ENCODE data around the gene ABCA2.
A peak's percentile ranks its signal among the peaks of the same experiment; 100 is the strongest.
"Not testable (repeated sequence)": the region's sequence is repeated elsewhere in the genome, so short reads cannot be mapped to it uniquely, and the experiment has no call there.

ABCA2 gene

DNA sequence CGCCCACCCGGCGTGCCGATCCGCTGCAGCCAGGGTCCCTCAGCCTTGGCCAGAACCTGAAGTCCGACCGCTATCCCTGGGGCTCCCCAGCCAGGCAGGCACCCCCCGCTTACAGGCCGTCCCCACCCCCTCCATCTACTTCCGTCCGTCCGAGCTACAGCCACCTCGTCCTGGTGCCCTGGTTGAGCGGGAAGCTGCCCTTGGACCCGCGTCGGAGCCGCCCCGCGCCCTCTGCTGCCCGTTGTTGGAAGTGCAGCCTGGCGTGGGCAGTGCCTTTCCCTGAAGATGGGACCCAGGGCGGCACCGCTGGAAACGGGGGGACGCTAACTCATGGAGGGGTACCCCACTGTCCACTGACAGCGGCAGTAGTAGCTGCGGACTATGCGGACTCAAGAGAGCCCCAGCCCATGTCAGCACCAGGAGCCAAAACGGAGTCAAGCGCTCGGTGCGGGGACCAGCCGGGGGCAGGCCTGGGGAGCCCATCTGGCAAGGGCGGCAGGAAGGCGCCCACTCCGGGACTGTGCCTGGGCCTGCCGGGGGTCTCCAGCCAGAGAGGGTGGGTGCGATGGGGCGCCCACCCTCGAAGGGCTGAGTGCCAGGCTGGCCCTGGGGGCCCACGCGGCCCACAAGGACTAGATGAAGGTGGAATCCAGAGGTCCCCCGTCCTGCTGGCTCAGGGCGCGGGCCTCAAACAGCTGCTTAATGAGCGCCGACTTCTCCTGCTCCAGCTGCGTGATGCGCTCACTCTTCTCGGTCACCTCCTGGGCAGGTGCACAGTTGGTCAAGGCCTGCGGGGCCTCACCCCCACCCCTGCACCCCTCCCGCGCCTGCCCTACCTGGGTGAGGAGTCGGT, 36.2 kb upstream of the ABCA2 start:
- DNase-seq: peak; percentile 71 to 87 (median 82)

- DNase-seq: no peak
These were observed 35.4 kb upstream of the ABCA2 start for GRCh38 chr9:137063311-137064026.

GRCh38 chr9:137062798-137063197, 34.8 kb upstream of the ABCA2 start:
- not testable (repeated sequence) for DNase-seq

GRCh38 chr9:137062384-137062783, 34.3 kb upstream of the ABCA2 start:
- no peak for DNase-seq

- no peak for DNase-seq
These were observed 30.6 kb upstream of the ABCA2 start for GRCh38 chr9:137058521-137059234.

- DNase-seq: no peak
These were observed 29.5 kb upstream of the ABCA2 start for GRCh38 chr9:137057545-137057944.

DNA sequence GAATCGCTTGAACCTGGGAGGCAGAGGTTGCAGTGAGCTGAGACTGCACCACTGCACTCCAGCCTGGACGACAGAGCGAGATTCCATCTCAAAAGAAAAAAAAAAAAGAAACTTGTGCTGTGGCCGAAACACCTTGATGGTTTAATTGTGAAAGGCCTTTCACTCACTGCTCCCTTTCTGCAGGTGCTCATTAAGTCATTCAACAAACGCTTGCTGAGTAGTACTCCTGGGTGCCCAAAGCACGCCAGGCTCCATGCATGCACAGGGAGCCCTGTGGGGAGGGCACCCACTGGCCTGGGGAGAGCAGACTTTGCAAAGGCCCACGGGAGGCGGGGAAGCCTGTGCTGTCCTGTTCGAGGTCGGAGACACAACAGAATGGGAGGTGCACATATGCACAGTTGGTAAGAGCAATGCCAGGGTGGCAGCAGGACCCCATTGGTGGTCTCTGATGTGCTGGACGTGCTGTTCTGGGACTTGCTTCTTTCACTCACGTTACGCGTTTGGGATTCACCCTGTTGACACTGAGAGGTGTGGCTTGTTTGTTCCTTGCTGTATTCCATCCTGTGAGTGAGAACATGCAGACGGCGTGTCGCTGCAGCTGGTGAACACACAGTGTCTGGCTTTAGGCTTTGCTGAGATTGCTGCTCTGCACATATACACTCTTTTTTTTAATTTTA, 28.8 kb upstream of the ABCA2 start:
- no peak for DNase-seq

DNA sequence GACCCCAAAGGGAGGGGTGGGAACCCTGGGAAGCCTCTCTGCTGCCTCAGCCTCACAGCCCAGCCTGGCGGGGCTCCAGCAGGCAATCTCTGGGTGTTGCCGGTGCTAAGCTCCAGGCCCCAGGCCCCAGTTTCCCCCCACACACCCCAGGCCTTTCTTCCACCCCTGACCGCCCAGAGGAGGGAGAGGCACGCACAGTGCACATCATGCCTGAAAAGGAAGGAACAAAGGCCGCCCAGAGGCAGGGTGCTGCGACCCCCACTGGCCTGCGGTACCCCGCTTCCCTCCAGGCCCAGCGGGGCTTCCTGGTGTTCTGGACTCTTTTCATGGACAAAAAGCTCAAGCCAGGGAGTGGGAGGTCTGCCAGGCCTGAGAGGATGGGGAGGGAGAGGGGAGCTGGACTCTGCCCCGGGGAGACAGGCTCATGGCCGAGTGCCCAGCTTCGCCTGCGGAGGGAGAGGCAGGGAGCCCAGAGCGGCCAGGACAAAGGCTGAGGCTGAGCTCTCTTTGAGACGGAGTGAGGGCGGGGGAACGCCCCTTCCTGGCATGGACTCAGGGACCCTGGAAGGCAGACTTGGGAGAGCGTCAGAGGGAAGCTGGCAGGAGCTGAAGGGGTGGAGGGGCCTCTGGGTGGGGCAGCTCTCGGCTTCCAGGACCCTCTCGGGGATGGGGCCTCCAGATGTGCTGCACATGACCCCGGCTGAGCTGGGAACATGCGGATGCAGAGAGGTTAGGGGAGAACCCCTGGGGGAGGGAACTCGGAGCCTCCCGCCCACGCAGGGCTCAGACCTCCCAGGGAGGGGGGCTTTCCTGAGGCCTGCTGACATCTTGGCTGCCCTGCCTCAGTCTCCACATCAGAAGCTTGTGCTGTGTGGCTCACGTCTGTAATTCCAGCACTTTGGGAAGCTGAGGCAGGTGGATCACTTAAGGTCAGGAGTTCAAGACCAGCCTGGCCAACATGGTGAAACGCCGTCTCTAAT, 27.6 kb upstream of the ABCA2 start:
- DNase-seq: no peak

DNA sequence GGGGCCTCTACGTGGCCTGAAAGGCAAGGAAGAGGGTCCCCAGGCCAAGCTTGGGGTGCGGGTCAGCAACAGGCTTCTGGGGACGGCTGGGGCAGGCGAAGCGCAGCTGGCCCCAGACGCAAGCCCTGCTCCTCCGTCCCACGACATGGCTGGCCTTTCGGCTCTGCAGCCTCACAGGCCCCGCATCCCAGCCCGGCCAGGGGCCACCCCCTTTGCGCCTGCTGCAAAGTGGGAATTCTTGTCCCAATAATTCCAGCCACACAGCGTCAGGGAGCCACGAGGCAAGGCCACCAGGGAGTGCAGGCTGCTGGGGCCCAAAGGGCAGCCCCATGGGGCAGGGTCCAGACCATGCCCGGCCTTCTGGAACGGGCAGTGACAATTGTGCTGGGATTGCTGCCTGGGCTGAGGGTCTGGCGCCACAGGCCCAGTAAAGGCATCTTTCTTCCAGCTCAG, 26.9 kb upstream of the ABCA2 start:
- no peak for DNase-seq

- DNase-seq: no peak
These were observed 26.2 kb upstream of the ABCA2 start, which contains the start of gene ENTPD2 for GRCh38 chr9:137053944-137054931. TSS of gene ENTPD2 (minus strand) at chr9:137054061. CDS start at chr9:137053997, 64 bp downstream.

DNA sequence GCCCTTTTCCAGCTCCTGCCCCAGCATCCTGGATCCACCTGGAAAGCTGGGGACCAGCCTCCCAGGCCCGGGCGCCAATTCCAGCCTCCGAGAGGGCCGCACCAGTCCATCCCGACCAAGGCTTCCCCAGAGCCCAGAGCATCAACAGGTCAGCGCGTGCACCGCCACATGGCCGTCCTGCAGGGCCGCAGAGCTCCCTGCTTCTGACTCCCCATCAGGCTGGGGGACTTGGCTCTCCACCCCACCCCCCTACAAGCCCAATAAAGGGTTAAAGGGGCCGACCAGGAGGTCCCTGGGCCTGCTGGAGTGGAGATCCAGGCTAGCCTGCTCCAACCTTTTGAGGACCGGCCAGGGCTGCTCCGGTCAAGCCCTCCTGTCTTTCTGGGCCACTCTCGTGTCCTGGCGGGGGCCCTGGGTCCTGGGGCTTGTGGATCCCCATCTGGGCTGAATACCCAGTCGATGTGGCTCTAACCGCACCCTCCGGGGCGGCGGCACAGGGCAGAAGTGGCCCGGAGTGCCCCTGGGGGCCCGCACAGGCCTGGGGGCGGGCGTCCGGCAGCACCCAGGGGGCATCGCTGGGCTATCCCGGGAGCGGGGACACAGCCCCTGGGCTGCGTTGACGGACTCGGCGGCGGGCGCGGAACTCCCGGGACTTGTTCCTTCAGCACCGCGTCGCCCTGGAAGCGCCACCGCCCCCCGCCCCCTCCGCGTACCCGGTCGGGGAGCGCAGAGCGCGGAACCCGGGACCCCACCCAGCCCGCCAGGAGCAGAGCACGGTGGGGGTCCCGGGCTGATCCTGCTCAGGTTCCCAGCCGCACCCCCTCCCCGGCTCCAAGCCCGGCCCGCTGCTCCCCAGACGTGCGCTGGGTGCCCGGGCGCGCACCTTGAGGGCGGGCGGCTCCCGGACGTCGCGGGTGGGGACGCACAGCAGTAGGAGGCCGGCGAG, 25.2 kb upstream of the ABCA2 start:
- DNase-seq: no peak

- no peak for DNase-seq
These were observed 24.3 kb upstream of the ABCA2 start for GRCh38 chr9:137052293-137052692.

GRCh38 chr9:137051145-137051724, 23.2 kb upstream of the ABCA2 start:
- DNase-seq: no peak

GRCh38 chr9:137050570-137050969, 22.5 kb upstream of the ABCA2 start:
- DNase-seq: no peak

GRCh38 chr9:137049544-137050449, 21.8 kb upstream of the ABCA2 start:
- DNase-seq: peak; percentile 57 to 81 (median 67)

GRCh38 chr9:137048655-137049543, 20.9 kb upstream of the ABCA2 start:
- no peak for DNase-seq
